Mesendoderm (in vitro differentiated cells): ENCODE data around the gene SIRPB2.

ENCODE experiments used
- DNase-seq: peaks from one replicate; pipeline ENCODE4 v3.0.0; 2013
- H2AK5ac ChIP-seq: 2 replicates; pipeline ENCODE4 v1.6.1; 2013; ENCODE audit warnings: low read length, inconsistent platforms
- H2BK120ac ChIP-seq: 2 replicates; pipeline ENCODE4 v1.6.1; 2013; ENCODE audit warnings: low read depth, mild to moderate bottlenecking, low read length, moderate library complexity, mixed read lengths
- H2BK15ac ChIP-seq: replicated peaks from 2 replicates; pipeline ENCODE4 v1.6.1; 2013; ENCODE audit warnings: low read depth, mild to moderate bottlenecking, moderate library complexity
- H2BK5ac ChIP-seq: 2 replicates; pipeline ENCODE4 v1.6.1; 2013; ENCODE audit warnings: low read length, inconsistent platforms
- H3K18ac ChIP-seq: 2 replicates; pipeline ENCODE4 v1.6.1; 2013; ENCODE audit warnings: mild to moderate bottlenecking, low read length, mixed read lengths
- H3K23ac ChIP-seq: one replicate; pipeline ENCODE4 v1.6.1; 2013; ENCODE audit warnings: low read length
- H3K27ac ChIP-seq: 2 replicates; pipeline ENCODE4 v1.5.1; 2013; ENCODE audit warnings: low read depth, mild to moderate bottlenecking, inconsistent platforms, low read length, moderate library complexity
- H3K27me3 ChIP-seq: 2 replicates; pipeline ENCODE4 v1.6.1; 2013; ENCODE audit warnings: low read length, control low read depth, mild to moderate bottlenecking, inconsistent platforms; ENCODE audit not compliant: insufficient read depth, poor library complexity
- H3K36me3 ChIP-seq: 2 replicates; pipeline ENCODE4 v1.6.1; 2013; ENCODE audit warnings: low read length, inconsistent platforms; ENCODE audit not compliant: control insufficient read depth, insufficient read depth
- H3K4ac ChIP-seq: one replicate; pipeline ENCODE4 v1.6.1; 2013; ENCODE audit warnings: low read depth, mild to moderate bottlenecking, low read length, moderate library complexity
- H3K4me1 ChIP-seq: 2 replicates; pipeline ENCODE4 v1.6.1; 2013; ENCODE audit warnings: low read depth, low read length, inconsistent platforms; ENCODE audit not compliant: control insufficient read depth
- H3K4me2 ChIP-seq: 2 replicates; pipeline ENCODE4 v1.6.1; 2013; ENCODE audit warnings: low read length
- H3K4me3 ChIP-seq: 2 replicates; pipeline ENCODE4 v1.5.1; 2013; ENCODE audit warnings: mild to moderate bottlenecking, low read length
- H3K56ac ChIP-seq: one replicate; pipeline ENCODE4 v1.6.1; 2013; ENCODE audit warnings: low read length
- H3K79me1 ChIP-seq: 2 replicates; pipeline ENCODE4 v1.6.1; 2013; ENCODE audit warnings: low read length, inconsistent platforms
- H3K79me2 ChIP-seq: 2 replicates; pipeline ENCODE4 v1.6.1; 2013; ENCODE audit warnings: mild to moderate bottlenecking, low read length; ENCODE audit not compliant: control insufficient read depth, insufficient read depth
- H3K9ac ChIP-seq: 2 replicates; pipeline ENCODE4 v1.6.1; 2013; ENCODE audit warnings: low read length, inconsistent platforms
- H4K5ac ChIP-seq: one replicate; pipeline ENCODE4 v1.6.1; 2013; ENCODE audit warnings: low read length
- H4K8ac ChIP-seq: one replicate; pipeline ENCODE4 v1.6.1; 2013; ENCODE audit warnings: low read depth, mild to moderate bottlenecking, control low read depth, low read length, moderate library complexity
- WGBS: extraction: QIAGEN DNeasy Blood & Tissue Kit; methylation state at CpG from one replicate; pipeline ENCODE4 v1.1.7; 2013; ENCODE audit warnings: low lambda C conversion rate, missing lambda C conversion rate; ENCODE audit not compliant: insufficient coverage; ENCODE audit errors: extremely low coverage; 5-methylcytosine and 5-hydroxymethylcytosine counted together

Gene SIRPB2

GRCh38 chr20:1484438-1485116 lies 6.6 kb downstream of the SIRPB2 start:
- Histone ChIP-seq H3K56ac (no peak overlapping the region), H3K4me2 (no peak overlapping the region), H3K79me2 (no peaks in the 10 kb centered on the region), H2BK120ac (no peak overlapping the region), H4K5ac (no peak overlapping the region), H3K18ac (no peak overlapping the region), H2BK15ac (no peak overlapping the region), H2AK5ac (no peak overlapping the region), H4K8ac (no peak overlapping the region), H3K27ac (no peak overlapping the region), H3K4me3 (no peak overlapping the region), H3K36me3 (no peaks in the 10 kb centered on the region), H3K4ac (no peak overlapping the region), H3K9ac (no peak overlapping the region), H3K79me1 (no peaks in the 10 kb centered on the region), H3K27me3 (no peaks in the 10 kb centered on the region), H3K4me1 (no peaks in the 10 kb centered on the region), H3K23ac (no peak overlapping the region), H2BK5ac (no peak overlapping the region)
- no CpG with 5 or more reads among the region's 5 CpGs for WGBS
- DNase-seq, result no peak

DNA sequence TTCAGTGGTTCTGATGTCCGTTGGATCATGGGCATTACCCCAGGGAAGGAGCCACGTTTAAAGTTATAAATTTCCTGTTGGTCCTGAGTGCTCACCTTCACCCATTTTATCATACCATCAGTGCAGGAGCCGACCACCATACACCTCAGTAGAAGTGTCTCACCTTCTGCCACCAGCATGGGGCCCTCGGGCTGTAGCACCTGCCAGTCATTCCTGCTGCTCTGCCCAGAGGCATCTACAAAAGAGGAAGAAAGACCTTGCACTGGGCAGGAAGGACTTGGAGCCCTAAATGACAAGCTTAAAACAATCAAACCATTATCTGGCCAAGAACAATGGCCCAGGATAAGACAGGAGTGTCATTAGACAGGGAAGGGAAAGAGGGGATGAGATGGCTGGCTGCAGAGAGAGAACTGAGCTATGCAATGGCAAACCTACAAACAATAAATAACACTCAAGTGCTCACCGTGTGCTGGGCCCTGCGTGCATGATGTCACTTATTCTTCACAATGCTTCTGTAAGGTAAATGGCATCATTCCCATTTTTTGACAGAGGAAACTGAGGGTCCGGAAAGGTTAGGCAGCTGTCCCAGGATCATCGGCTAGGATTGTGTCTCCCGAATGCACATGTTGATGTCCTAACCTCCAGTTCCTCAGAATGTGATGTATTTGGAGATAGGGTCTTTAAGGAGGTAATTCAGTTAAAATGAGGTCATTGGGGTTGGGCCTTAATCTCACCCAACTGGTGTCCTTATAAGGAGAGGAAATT lies 11.2 kb downstream of the SIRPB2 start:
- Histone ChIP-seq H3K27ac (no peak overlapping the region), H2AK5ac (no peak overlapping the region), H3K4me2 (no peak overlapping the region), H3K36me3 (no peaks in the 10 kb centered on the region), H3K4ac (no peak overlapping the region), H3K4me3 (no peak overlapping the region), H3K27me3 (no peaks in the 10 kb centered on the region), H3K4me1 (peaks cover 2% of the 10 kb centered on the region), H2BK15ac (no peak overlapping the region), H3K79me2 (no peaks in the 10 kb centered on the region), H3K23ac (no peak overlapping the region), H4K5ac (no peak overlapping the region), H4K8ac (no peak overlapping the region), H2BK5ac (no peak overlapping the region), H3K79me1 (no peaks in the 10 kb centered on the region), H3K9ac (no peak overlapping the region), H2BK120ac (no peak overlapping the region), H3K56ac (no peak overlapping the region), H3K18ac (no peak overlapping the region)
- peak; percentile 42 for DNase-seq
- WGBS, result no CpG with 5 or more reads among the region's 9 CpGs

DNA sequence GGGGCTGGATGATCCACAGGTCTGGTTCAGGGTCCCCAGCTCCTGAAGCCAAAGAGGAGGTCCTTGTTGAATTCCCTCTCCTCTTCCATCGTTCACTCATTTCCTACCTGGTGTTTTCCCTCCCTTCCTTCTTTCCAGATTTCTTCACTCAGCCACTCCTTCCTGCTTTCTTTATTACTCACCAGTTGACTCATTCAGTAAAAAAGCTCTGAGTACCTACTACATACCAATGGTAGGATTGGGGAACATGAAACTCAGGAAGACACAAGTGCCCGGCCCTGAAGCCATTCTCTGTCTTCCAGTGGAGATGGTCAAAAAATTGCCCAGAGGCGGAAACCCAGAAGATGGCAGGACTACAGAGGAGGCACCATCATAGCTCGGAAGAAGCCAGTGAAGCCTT lies 12.7 kb downstream of the SIRPB2 start:
- Histone ChIP-seq H3K36me3 (no peaks in the 10 kb centered on the region), H3K27me3 (no peaks in the 10 kb centered on the region), H2BK120ac (no peak overlapping the region), H3K18ac (no peak overlapping the region), H3K56ac (no peak overlapping the region), H2BK15ac (no peak overlapping the region), H3K79me1 (no peaks in the 10 kb centered on the region), H2BK5ac (no peak overlapping the region), H3K9ac (no peak overlapping the region), H3K79me2 (no peaks in the 10 kb centered on the region), H3K4me3 (no peak overlapping the region), H3K23ac (no peak overlapping the region), H4K5ac (no peak overlapping the region), H3K4ac (no peak overlapping the region), H2AK5ac (no peak overlapping the region), H3K4me1 (peaks cover 2% of the 10 kb centered on the region), H3K4me2 (no peak overlapping the region), H3K27ac (no peak overlapping the region), H4K8ac (no peak overlapping the region)
- no CpG with 5 or more reads among the region's 4 CpGs for WGBS
- DNase-seq, result no peak

- WGBS, result no CpG with 5 or more reads among the region's 7 CpGs
- Histone ChIP-seq H3K79me2 (no peaks in the 10 kb centered on the region), H3K27ac (no peak overlapping the region), H2BK120ac (no peak overlapping the region), H2AK5ac (no peak overlapping the region), H3K9ac (no peak overlapping the region), H3K27me3 (no peaks in the 10 kb centered on the region), H3K36me3 (no peaks in the 10 kb centered on the region), H3K4me1 (peaks cover 2% of the 10 kb centered on the region), H3K4me2 (no peak overlapping the region), H3K23ac (no peak overlapping the region), H3K18ac (no peak overlapping the region), H3K56ac (no peak overlapping the region), H2BK5ac (no peak overlapping the region), H4K5ac (no peak overlapping the region), H3K4me3 (no peak overlapping the region), H3K4ac (no peak overlapping the region), H2BK15ac (no peak overlapping the region), H4K8ac (no peak overlapping the region), H3K79me1 (no peaks in the 10 kb centered on the region)
- no peak for DNase-seq
Observed at GRCh38 chr20:1477896-1478490, 13.2 kb downstream of the SIRPB2 start.

DNA sequence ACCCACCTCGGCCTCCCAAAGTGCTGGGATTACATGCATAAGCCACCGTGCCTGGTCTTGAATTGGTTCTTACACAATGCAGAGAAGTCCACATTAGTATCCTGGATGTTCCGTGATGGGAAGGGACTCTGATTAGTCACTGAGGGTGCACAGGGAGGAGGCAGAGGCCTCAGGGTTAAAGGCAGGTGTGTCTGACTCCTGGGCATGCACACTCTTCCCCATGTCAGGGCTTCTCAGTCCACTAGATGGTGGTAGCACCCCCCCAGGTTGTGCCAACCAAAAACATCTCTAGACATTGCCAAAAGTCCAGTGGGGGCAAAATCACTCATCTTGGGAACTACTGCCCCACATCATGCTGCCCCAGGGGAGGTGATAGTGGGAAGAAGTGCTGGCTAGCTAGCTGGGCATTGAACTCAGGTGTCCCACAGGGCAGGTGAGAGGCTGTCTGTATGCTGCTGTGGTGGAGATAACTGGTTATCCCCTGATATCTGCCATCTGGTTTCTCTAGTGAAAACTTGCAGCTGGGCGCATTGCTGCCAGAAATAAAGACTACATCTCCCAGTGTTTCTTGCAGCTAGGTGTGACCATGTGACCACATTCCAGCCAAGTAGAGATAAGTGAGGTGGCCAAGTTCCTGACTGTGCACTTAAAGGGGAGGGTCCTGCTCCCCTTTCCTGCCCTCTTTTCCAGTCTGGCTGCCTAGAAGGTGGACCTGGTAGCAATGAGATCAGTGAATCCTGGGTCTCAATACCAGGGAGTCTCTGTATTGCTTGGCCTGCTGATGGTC lies 16.2 kb downstream of the SIRPB2 start:
- H3K4me2 ChIP-seq, result no peak overlapping the region
- peak; percentile 79 for DNase-seq
- H2BK15ac ChIP-seq, result no peak overlapping the region
- H3K56ac ChIP-seq, result no peak overlapping the region
- no peak overlapping the region for H3K9ac ChIP-seq
- no peaks in the 10 kb centered on the region for H3K27me3 ChIP-seq
- H4K8ac ChIP-seq, result no peak overlapping the region
- no peak overlapping the region for H2AK5ac ChIP-seq
- H2BK5ac ChIP-seq, result no peak overlapping the region
- H3K79me2 ChIP-seq, result no peaks in the 10 kb centered on the region
- H3K18ac ChIP-seq, result no peak overlapping the region
- no peaks in the 10 kb centered on the region for H3K79me1 ChIP-seq
- no peak overlapping the region for H3K27ac ChIP-seq
- no peak overlapping the region for H3K4me3 ChIP-seq
- WGBS, result no CpG with 5 or more reads among the region's 4 CpGs
- peaks cover 2% of the 10 kb centered on the region for H3K4me1 ChIP-seq
- no peak overlapping the region for H2BK120ac ChIP-seq
- H4K5ac ChIP-seq, result no peak overlapping the region
- H3K23ac ChIP-seq, result no peak overlapping the region
- no peak overlapping the region for H3K4ac ChIP-seq
- no peaks in the 10 kb centered on the region for H3K36me3 ChIP-seq
